AG04449 (cell line): ENCODE results near the gene CRACR2A.

Experiments
- CTCF ChIA-PET: fragments of 350-600 bp; formaldehyde crosslinking; extraction: SDS; loops from one replicate; lab custom pipeline; 2021; ENCODE audit warnings: antibody characterized with exemption; lab: Yijun Ruan, JAX
- POLR2A ChIA-PET: fragments of 400-600, 350-600 bp; formaldehyde crosslinking; extraction: SDS; loops from one replicate; lab custom pipeline; 2020; ENCODE audit warnings: antibody characterized with exemption, inconsistent platforms; lab: Yijun Ruan, JAX
- DNase-seq: peaks from one replicate; pipeline ENCODE4 v3.0.0-alpha.2; 2010; ENCODE audit warnings: low read depth, low spot score
- H3K4me3 ChIP-seq: 2 replicates; pipeline ENCODE4 v1.5.1; 2011; ENCODE audit warnings: low read depth, mild to moderate bottlenecking, control low read depth, low read length
- TF ChIP-seq, protein P1 (sequence below): IDR thresholded peaks from one replicate; pipeline ENCODE4 v1.5.1; 2011; ENCODE audit warnings: mild to moderate bottlenecking, moderate library complexity, low read length, control low read depth, inconsistent platforms; ENCODE audit not compliant: insufficient read depth; ENCODE audit errors: missing control alignments

The CRACR2A gene

DNA sequence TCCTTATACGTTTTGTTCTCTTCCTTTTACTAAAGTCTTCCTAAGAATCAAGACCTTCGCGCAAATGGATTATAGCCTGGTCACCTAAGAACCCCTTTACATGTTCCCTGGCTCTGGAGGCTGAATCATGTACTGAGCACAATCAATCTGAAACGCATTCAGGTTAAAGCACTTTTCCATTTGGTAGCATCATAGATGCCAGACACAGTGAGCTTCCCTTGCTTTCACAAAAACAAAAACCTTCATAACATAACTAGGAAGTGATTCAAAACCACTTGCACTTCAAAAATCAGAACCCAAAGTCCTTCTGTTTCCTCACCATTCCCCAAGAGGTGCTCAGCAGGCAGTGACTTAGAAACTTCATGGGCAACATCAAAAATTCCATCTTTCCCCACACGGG is 105.4 kb downstream of the CRACR2A start:
- H3K4me3 ChIP-seq: no peak overlapping the region
- POLR2A ChIA-PET: no interaction called here
- CTCF ChIA-PET: interaction anchor here (1.2 to 2.2 kb wide), 2 partner anchors 11 to 347 kb away, joined by 6 to 10 read pairs; no protein-coding TSS in a partner anchor
- TF ChIP-seq, protein P1, sequence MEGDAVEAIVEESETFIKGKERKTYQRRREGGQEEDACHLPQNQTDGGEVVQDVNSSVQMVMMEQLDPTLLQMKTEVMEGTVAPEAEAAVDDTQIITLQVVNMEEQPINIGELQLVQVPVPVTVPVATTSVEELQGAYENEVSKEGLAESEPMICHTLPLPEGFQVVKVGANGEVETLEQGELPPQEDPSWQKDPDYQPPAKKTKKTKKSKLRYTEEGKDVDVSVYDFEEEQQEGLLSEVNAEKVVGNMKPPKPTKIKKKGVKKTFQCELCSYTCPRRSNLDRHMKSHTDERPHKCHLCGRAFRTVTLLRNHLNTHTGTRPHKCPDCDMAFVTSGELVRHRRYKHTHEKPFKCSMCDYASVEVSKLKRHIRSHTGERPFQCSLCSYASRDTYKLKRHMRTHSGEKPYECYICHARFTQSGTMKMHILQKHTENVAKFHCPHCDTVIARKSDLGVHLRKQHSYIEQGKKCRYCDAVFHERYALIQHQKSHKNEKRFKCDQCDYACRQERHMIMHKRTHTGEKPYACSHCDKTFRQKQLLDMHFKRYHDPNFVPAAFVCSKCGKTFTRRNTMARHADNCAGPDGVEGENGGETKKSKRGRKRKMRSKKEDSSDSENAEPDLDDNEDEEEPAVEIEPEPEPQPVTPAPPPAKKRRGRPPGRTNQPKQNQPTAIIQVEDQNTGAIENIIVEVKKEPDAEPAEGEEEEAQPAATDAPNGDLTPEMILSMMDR: no peak
- DNase-seq: no peak

DNA sequence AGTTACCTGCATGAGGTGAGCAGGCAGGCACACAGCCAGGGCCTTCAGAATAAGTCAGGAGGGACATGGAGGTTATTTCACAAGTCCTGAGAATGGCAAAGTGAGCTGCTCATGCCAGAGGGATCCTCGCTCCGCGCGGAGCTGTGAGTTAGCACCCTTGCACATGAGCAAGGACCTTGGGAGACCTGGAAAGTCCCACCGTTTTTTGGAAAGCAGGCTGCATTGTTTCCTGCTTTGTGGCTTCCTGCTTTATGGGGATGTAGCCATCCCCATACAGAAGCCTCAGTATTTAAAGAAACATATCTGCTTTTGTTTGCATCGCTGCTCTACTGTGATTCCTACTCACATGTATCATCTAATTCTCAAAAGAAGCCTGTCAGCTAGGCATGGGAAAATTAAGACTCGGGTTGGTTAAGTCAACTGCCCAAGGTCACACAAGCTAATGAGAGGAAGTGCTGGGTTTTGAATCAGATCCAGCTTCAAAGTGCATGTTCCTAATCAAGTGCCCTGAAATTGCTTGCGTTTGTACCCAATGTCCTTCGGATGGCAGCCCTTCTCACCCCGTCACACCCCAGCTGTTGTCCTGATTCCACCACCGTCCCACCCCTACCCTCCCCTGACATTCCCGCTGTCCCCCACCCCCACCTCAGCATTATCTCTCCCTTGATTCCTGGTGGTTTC is 106.2 kb downstream of the CRACR2A start:
- TF ChIP-seq, protein P1: no peak
- ChIA-PET POLR2A (no interaction called here), CTCF (interaction anchor here (1.1 to 2.2 kb wide), 3 partner anchors 8 to 346 kb away, joined by 3 to 10 read pairs (median 6); no protein-coding TSS in a partner anchor)
- no peak overlapping the region for H3K4me3 ChIP-seq
- DNase-seq: no peak

DNA sequence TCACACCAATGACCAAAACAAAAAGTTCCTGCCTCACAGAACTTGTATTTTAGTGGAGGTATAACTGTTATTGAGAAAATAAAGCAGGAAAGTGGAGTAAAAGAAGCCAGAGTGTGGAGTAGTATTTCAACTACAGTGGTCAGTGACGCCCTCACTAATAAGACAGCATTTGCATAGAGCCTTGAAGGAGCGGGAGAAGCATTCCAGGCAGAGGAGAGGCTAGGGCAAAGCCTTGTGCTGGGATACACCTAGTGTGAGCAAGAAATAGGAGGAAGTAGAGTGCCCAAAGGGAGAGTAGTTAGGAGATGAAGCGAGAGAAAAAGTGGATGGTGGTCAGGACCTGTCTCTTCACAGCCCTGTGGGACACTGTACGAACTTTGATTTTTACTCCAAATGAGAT is 107.8 kb downstream of the CRACR2A start:
- CTCF ChIA-PET: no interaction called here
- POLR2A ChIA-PET: no interaction called here
- DNase-seq: no peak
- TF ChIP-seq, protein P1: no peak
- H3K4me3 ChIP-seq: no peak overlapping the region

DNA sequence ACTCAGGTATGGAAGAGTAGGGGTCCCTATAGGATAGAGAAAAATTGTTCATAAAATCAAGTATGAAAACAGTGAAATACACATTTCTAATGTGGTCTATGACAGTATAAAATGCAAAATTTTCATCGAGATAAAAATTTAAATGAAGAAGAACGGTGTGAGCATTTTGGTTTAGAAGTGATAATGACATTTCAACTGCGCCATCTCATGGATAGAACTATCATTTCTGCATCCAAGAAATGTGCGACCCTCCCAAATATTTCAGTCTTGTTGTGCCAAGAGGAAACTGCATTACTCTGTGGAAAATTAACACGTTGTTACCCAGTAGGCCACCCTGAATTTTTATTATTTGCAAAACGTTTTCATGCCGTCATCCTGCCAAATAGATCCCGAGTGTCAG is 108.8 kb downstream of the CRACR2A start:
- POLR2A ChIA-PET: no interaction called here
- CTCF ChIA-PET: no interaction called here
- TF ChIP-seq, protein P1: no peak
- H3K4me3 ChIP-seq: no peak overlapping the region
- DNase-seq: no peak

DNA sequence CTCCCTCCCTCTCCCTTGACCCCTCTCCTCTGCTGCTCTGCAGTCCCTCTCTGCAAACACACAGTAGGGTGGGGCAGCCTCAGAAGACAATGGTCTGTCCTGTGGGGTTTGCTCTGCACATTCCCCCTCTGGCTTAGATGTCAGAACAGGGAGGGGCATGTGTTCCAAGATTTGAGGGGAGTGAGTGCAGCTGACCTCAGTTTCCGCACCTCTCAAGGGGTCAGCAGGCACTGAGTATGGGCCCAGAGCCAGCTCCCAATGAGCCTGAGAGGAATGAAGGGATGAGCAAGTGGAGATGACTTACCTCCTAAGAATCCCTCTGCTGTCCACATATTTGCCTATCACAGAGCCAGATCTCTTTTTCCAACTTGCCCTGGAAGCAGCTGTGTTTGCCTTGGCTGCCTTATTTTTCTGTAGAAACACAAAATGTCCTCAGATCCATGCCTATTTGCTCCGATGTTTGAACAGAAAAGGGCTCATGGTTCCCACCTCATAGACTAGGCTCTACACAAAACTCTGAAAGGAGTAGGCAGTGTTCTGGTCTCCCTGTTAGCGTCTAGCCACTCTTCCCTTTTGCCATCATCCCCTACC is 111.4 kb downstream of the CRACR2A start:
- TF ChIP-seq, protein P1: no peak
- POLR2A ChIA-PET: interaction anchor here (1.0 kb wide), 1 partner anchor 232 kb away, joined by 4 read pairs; the partner anchor contains the start of gene PARP11
- DNase-seq: peak; percentile 45
- CTCF ChIA-PET: interaction anchor here (1.1 to 2.7 kb wide), 3 partner anchors 14 to 341 kb away, joined by 3 to 8 read pairs (median 6); no protein-coding TSS in a partner anchor
- no peak overlapping the region for H3K4me3 ChIP-seq

DNA sequence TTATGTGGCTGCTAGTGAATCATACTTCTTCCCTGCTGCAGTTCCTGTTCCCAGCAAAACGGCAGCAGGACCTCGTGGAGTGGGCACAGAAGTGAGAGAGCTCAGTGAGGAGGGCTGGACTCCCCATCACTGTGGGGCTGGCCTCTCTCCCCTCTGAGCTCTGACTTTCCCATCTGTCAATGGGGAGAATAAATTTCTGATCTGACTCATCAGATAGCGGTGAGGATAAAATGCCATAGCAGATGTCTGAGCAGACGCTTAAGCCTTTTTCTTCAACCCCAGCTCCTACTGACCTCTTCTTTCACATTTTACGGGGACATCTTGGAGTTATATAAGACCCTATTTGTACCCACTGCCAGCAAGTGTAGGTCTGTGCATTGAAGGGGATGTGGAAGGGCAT is 116.6 kb downstream of the CRACR2A start:
- ChIA-PET POLR2A (no interaction called here), CTCF (no interaction called here)
- TF ChIP-seq, protein P1: no peak
- DNase-seq: no peak
- no peak overlapping the region for H3K4me3 ChIP-seq
